Activated B cell treated with CpG ODN at 0.5 μM for 24 hours (primary cell): Measurements from ENCODE around the gene PSRC1. TPM values are rescaled to one million over a fixed set of nuclear protein-coding genes. Genes with fewer than 3 reads are reported as not detected.

Experiments
- ATAC-seq: fragments of 200-7000 bp; cut with Tn5 transposase; one replicate; pipeline ENCODE4 v1.10.0; 2021; ENCODE audit warnings: low read depth, mild to moderate bottlenecking, moderate library complexity
- CTCF ChIA-PET: fragments of 350-600 bp; sonication (Branson Sonifier 250); formaldehyde crosslinking; loops from one replicate; lab custom pipeline; 2021; ENCODE audit warnings: antibody characterized with exemption; lab: Charles Lee
- POLR2A ChIA-PET: fragments of 350-600 bp; sonication (Branson Sonifier 250); formaldehyde crosslinking; loops from one replicate; lab custom pipeline; 2021; ENCODE audit warnings: antibody characterized with exemption; lab: Charles Lee
- DNase-seq: peaks from one replicate; pipeline ENCODE4 v3.0.0; 2022
- H3K27ac Mint-ChIP-seq: one replicate; pipeline ENCODE4 v1.8.0; 2020; ENCODE audit warnings: mixed read lengths
- H3K27me3 Mint-ChIP-seq: one replicate; pipeline ENCODE4 v1.8.0; 2021; ENCODE audit warnings: mixed read lengths
- H3K36me3 Mint-ChIP-seq: one replicate; pipeline ENCODE4 v1.8.0; 2021; ENCODE audit warnings: low read depth, mixed read lengths
- H3K4me1 Mint-ChIP-seq: one replicate; pipeline ENCODE4 v1.8.0; 2021; ENCODE audit warnings: mixed read lengths
- H3K4me3 Mint-ChIP-seq: one replicate; pipeline ENCODE4 v1.8.0; 2020; ENCODE audit warnings: mild to moderate bottlenecking, mixed read lengths
- H3K9me3 Mint-ChIP-seq: one replicate; pipeline ENCODE4 v1.8.0; 2020; ENCODE audit warnings: mixed read lengths
- intact Hi-C: fragments of 100-400 bp; cut with micrococcal nuclease; formaldehyde crosslinking; loops from one replicate; pipeline ENCODE4 v1.15.1; 2024
- total RNA-seq: library from RNA; stranded (reverse); gene quantifications from 2 replicates; pipeline ENCODE4 v1.2.3, GENCODE V29; 2022
- TF ChIP-seq, protein P1 (sequence below): fragments of 200-600 bp; IDR thresholded peaks from one replicate; pipeline ENCODE4 v1.8.0; 2022; ENCODE audit warnings: antibody characterized with exemption, mild to moderate bottlenecking

PSRC1 gene
- total RNA-seq, 1 donor from 2014 or later, result not detected

- no peaks in the 10 kb centered on the region for H3K9me3 Mint-ChIP-seq
- no peak overlapping the region for H3K4me3 Mint-ChIP-seq
- no peak for DNase-seq
- H3K36me3 Mint-ChIP-seq, result no peaks in the 10 kb centered on the region
- ChIA-PET POLR2A (no interaction called here), CTCF (interaction anchor here (1.0 kb wide), 1 partner anchor 264 kb away, joined by 4 read pairs; no protein-coding TSS in a partner anchor)
- H3K27me3 Mint-ChIP-seq, result no peaks in the 10 kb centered on the region
- no peak for ATAC-seq
- peaks cover 2% of the 10 kb centered on the region for H3K4me1 Mint-ChIP-seq
- TF ChIP-seq, protein P1, sequence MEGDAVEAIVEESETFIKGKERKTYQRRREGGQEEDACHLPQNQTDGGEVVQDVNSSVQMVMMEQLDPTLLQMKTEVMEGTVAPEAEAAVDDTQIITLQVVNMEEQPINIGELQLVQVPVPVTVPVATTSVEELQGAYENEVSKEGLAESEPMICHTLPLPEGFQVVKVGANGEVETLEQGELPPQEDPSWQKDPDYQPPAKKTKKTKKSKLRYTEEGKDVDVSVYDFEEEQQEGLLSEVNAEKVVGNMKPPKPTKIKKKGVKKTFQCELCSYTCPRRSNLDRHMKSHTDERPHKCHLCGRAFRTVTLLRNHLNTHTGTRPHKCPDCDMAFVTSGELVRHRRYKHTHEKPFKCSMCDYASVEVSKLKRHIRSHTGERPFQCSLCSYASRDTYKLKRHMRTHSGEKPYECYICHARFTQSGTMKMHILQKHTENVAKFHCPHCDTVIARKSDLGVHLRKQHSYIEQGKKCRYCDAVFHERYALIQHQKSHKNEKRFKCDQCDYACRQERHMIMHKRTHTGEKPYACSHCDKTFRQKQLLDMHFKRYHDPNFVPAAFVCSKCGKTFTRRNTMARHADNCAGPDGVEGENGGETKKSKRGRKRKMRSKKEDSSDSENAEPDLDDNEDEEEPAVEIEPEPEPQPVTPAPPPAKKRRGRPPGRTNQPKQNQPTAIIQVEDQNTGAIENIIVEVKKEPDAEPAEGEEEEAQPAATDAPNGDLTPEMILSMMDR, result no peak
- H3K27ac Mint-ChIP-seq, result no peak overlapping the region
- intact Hi-C loops, result no loop called here
Observed at GRCh38 chr1:109268431-109269211, 14.3 kb downstream of the PSRC1 start.

DNA sequence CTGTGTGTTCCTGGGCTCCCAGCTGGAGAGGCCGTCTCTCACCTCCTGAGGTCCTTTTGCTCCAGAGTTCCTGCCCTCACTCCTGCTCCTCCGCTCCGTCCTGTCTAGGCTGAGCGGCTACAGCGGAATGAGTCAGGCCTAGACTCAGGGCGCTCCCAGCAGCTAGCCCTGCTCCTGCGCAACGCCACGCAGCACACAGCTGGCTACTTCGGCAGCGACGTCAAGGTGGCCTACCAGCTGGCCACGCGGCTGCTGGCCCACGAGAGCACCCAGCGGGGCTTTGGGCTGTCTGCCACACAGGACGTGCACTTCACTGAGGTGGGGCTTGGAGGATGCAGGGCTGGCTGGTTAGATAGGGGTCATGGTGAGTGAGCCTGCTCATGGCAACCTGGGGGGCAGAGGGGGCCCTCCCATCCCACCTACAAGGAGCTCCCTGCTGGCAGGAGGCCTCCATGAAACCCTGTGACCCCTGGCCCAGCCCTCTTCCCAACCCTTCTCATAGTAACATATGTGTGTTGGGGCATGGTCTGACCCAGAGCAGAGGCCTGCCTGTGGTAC, 15.1 kb downstream of the PSRC1 start:
- ATAC-seq (no peak), DNase-seq (no peak)
- Mint-ChIP-seq H3K27me3 (peaks cover 2% of the 10 kb centered on the region), H3K9me3 (no peaks in the 10 kb centered on the region), H3K4me3 (no peak overlapping the region), H3K36me3 (no peaks in the 10 kb centered on the region), H3K27ac (no peak overlapping the region), H3K4me1 (peaks cover 4% of the 10 kb centered on the region)
- ChIA-PET CTCF (interaction anchor here (1.0 kb wide), 1 partner anchor 265 kb away, joined by 4 read pairs; no protein-coding TSS in a partner anchor), POLR2A (no interaction called here)
- intact Hi-C loops, result no loop called here
- TF ChIP-seq, protein P1, result no peak

DNA sequence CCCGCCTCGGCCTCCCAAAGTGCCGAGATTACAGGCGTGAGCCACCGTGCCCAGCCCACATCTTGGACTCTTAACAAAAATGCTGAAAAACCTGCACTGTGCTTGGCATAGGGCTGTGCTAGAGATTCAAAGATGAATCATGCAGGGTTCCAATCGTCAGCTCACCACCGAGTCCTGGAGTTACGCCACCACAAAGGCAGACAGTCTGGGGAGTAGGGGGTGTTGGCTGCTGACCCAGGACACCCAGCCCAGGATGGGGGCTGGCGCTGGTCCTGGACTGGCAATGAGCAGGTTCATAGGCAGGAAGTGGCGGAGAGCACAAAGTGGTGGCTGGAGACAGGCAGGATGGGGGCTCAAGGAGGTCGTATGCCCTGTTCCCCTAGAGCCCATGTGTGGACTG, 16.0 kb downstream of the PSRC1 start:
- H3K4me1 Mint-ChIP-seq, result peaks cover 4% of the 10 kb centered on the region
- ATAC-seq, result no peak
- POLR2A ChIA-PET, result no interaction called here
- no peaks in the 10 kb centered on the region for H3K36me3 Mint-ChIP-seq
- intact Hi-C loops, result no loop called here
- peaks cover 2% of the 10 kb centered on the region for H3K27me3 Mint-ChIP-seq
- H3K9me3 Mint-ChIP-seq, result no peaks in the 10 kb centered on the region
- no peak overlapping the region for H3K4me3 Mint-ChIP-seq
- no peak overlapping the region for H3K27ac Mint-ChIP-seq
- CTCF ChIA-PET, result interaction anchor here (0.6 kb wide), 1 partner anchor 86 kb away, joined by 3 read pairs; no protein-coding TSS in a partner anchor
- TF ChIP-seq, protein P1, result no peak
- no peak for DNase-seq

DNA sequence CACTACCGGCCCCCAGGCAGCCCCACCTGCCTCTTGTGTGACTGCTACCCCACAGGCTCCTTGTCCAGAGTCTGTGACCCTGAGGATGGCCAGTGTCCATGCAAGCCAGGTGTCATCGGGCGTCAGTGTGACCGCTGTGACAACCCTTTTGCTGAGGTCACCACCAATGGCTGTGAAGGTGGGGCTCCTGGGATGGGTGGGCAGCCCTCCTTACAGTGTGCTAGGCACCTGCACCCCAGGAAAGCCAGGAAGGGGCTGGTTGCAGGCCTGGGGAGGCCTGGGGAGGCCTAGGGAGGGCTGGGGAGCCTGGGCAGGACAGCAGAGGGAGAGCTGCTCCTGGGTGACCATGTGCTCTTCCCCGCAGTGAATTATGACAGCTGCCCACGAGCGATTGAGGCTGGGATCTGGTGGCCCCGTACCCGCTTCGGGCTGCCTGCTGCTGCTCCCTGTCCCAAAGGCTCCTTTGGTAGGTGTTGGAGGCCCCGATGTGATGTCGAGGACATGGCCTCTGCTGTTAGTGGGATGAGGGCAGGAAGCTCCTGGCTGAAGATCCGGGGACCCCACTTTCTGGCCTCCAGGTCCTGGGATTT, 17.1 kb downstream of the PSRC1 start:
- ChIA-PET CTCF (interaction anchor here (1.3 to 2.6 kb wide), 2 partner anchors 11 to 133 kb away, joined by 4 to 25 read pairs; partner anchors contain the start of gene SORT1), POLR2A (no interaction called here)
- H3K4me1 Mint-ChIP-seq, result peaks cover 4% of the 10 kb centered on the region
- H3K9me3 Mint-ChIP-seq, result no peaks in the 10 kb centered on the region
- TF ChIP-seq, protein P1, result no peak
- peaks cover 2% of the 10 kb centered on the region for H3K27me3 Mint-ChIP-seq
- intact Hi-C loops, result no loop called here
- H3K27ac Mint-ChIP-seq, result no peak overlapping the region
- no peaks in the 10 kb centered on the region for H3K36me3 Mint-ChIP-seq
- ATAC-seq (no peak), DNase-seq (no peak)
- no peak overlapping the region for H3K4me3 Mint-ChIP-seq

DNA sequence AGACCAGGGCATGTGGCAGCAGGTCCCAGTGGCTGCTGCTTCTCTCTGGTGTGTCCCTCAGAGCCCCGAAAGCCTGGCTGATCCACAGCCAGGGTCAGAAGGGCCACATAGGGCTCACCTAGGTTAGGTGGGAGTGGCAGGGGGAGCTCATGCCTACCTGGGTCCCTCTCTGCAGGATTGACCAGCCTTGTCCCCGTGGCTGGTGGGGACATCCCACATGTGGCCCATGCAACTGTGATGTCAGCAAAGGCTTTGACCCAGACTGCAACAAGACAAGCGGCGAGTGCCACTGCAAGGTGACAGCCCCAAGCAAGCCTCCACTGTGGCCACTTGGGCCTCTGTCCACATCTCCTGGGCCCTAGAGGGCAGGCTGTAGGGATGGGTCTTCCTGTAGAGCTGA, 17.9 kb downstream of the PSRC1 start:
- Mint-ChIP-seq H3K4me3 (no peak overlapping the region), H3K36me3 (no peaks in the 10 kb centered on the region), H3K4me1 (peaks cover 4% of the 10 kb centered on the region), H3K9me3 (no peaks in the 10 kb centered on the region), H3K27ac (no peak overlapping the region), H3K27me3 (peaks cover 2% of the 10 kb centered on the region)
- TF ChIP-seq, protein P1, result no peak
- ATAC-seq (no peak), DNase-seq (no peak)
- POLR2A ChIA-PET, result no interaction called here
- intact Hi-C loops, result no loop called here
- CTCF ChIA-PET, result interaction anchor here (1.2 to 2.6 kb wide), 4 partner anchors 12 to 134 kb away, joined by 3 to 25 read pairs (median 4); partner anchors contain the start of genes PSRC1 and SORT1
